Naive thymus-derived CD8-positive, alpha-beta T cell (primary cell): ENCODE results near the gene GFI1. TPM values are rescaled to one million over a fixed set of nuclear protein-coding genes. Genes with fewer than 3 reads are reported as not detected.

Experiments used
- polyA plus RNA-seq, 3 donors: library from polyadenylated mRNA; unstranded; fragments of 300-500 nt; fragmentation: Illumina TruSeq; gene quantifications; one replicate each; pipeline ENCODE4 v1.2.3, GENCODE V29; 2021
- total RNA-seq, 8 experiments: library from RNA in 2 of 8; stranded (reverse) in 2 of 8; gene quantifications; one replicate each; pipeline ENCODE4 v1.2.3 and lab custom pipeline; 2021 to 2026

Gene GFI1
- total and polyA plus RNA-seq, 5 experiments from 2014 or later: 5.6 to 22.4 (median 12.4) TPM

Other genes starting within 250 kb of the GFI1 start
- 10 to 100 TPM; 14.8 to 16.3 TPM for gene GLMN, start 187.9 kb downstream of the GFI1 start, total RNA-seq
- 10 to 100 TPM in 1 of 3 donors, 1 to 10 TPM in 2; 6.3 to 11.7 (median 9.4) TPM for gene GLMN, start 187.9 kb downstream of the GFI1 start, polyA plus RNA-seq
- 10 to 100 TPM; 38.7 to 48.4 TPM for gene RPAP2, start 187.9 kb downstream of the GFI1 start, total RNA-seq
- gene RPAP2, start 187.9 kb downstream of the GFI1 start, polyA plus RNA-seq: 10 to 100 TPM; 15.3 to 25.9 (median 19.4) TPM